H9 (cell line): ENCODE data around the gene ENTPD6. TPM values are rescaled to one million over a fixed set of nuclear protein-coding genes. Genes with fewer than 3 reads are reported as not detected.

Source experiments
- DNase-seq: peaks from one replicate; pipeline ENCODE4 v3.0.0-alpha.2; 2017
- H2AFZ ChIP-seq: one replicate; pipeline ENCODE4 v1.6.1; 2013; ENCODE audit warnings: mild to moderate bottlenecking, low read length, control low read depth, moderate library complexity
- H2AK5ac ChIP-seq: 2 replicates; pipeline ENCODE4 v1.6.1; 2013; ENCODE audit warnings: low read length, control low read depth, mixed read lengths; ENCODE audit not compliant: insufficient read length
- H2BK120ac ChIP-seq: one replicate; pipeline ENCODE4 v1.6.1; 2013; ENCODE audit warnings: low read depth, mild to moderate bottlenecking, low read length, control low read depth, inconsistent platforms; ENCODE audit not compliant: poor library complexity, severe bottlenecking
- H2BK12ac ChIP-seq: 2 replicates; pipeline ENCODE4 v1.6.1; 2013; ENCODE audit warnings: low read length, control low read depth, mixed read lengths, low read depth; ENCODE audit not compliant: insufficient read length
- H2BK15ac ChIP-seq: 2 replicates; pipeline ENCODE4 v1.6.1; 2013; ENCODE audit warnings: low read depth, low read length, control low read depth
- H2BK20ac ChIP-seq: one replicate; pipeline ENCODE4 v1.6.1; 2013; ENCODE audit warnings: low read depth, mild to moderate bottlenecking, low read length, control low read depth, inconsistent platforms; ENCODE audit not compliant: poor library complexity, severe bottlenecking
- H2BK5ac ChIP-seq: 2 replicates; pipeline ENCODE4 v1.6.1; 2013; ENCODE audit warnings: low read length, control low read depth, mixed read lengths; ENCODE audit not compliant: insufficient read length
- H3K14ac ChIP-seq: 2 replicates; pipeline ENCODE4 v1.6.1; 2013; ENCODE audit warnings: low read length, control low read depth; ENCODE audit not compliant: insufficient read depth
- H3K18ac ChIP-seq: 2 replicates; pipeline ENCODE4 v1.6.1; 2013; ENCODE audit warnings: low read depth, mild to moderate bottlenecking, mixed read lengths, low read length, control low read depth; ENCODE audit not compliant: insufficient read length
- H3K23ac ChIP-seq: 2 replicates; pipeline ENCODE4 v1.6.1; 2013; ENCODE audit warnings: low read length, control low read depth, mixed read lengths, low read depth; ENCODE audit not compliant: insufficient read length
- H3K23me2 ChIP-seq: 2 replicates; pipeline ENCODE4 v1.6.1; 2013; ENCODE audit warnings: low read depth, mild to moderate bottlenecking, mixed read lengths, low read length, control low read depth; ENCODE audit not compliant: insufficient read length, poor library complexity, severe bottlenecking
- H3K27ac ChIP-seq: 2 replicates; pipeline ENCODE4 v1.5.1; 2013; ENCODE audit warnings: low read length, control low read depth, mixed read lengths, low read depth; ENCODE audit not compliant: insufficient read length
- H3K27me3 ChIP-seq: 2 replicates; pipeline ENCODE4 v1.6.1; 2013; ENCODE audit warnings: low read length, control low read depth, inconsistent platforms; ENCODE audit not compliant: insufficient read depth
- H3K4ac ChIP-seq: 2 replicates; pipeline ENCODE4 v1.6.1; 2013; ENCODE audit warnings: low read depth, mild to moderate bottlenecking, control low read depth, inconsistent platforms, low read length, moderate library complexity
- H3K4me1 ChIP-seq: 2 replicates; pipeline ENCODE4 v1.6.1; 2013; ENCODE audit warnings: low read length, control low read depth, inconsistent platforms; ENCODE audit not compliant: insufficient read depth
- H3K4me2 ChIP-seq: 2 replicates; pipeline ENCODE4 v1.6.1; 2013; ENCODE audit warnings: low read length, control low read depth, mixed read lengths; ENCODE audit not compliant: insufficient read length, insufficient read depth
- H3K56ac ChIP-seq: 2 replicates; pipeline ENCODE4 v1.6.1; 2013; ENCODE audit warnings: low read depth, mild to moderate bottlenecking, mixed read lengths, low read length, control low read depth; ENCODE audit not compliant: insufficient read length
- H3K79me1 ChIP-seq: 2 replicates; pipeline ENCODE4 v1.6.1; 2013; ENCODE audit warnings: low read depth, mild to moderate bottlenecking, moderate library complexity, low read length, control low read depth, inconsistent platforms; ENCODE audit not compliant: insufficient read depth, poor library complexity, severe bottlenecking
- H3K79me2 ChIP-seq: 2 replicates; pipeline ENCODE4 v1.6.1; 2013; ENCODE audit warnings: low read length, control low read depth, inconsistent platforms; ENCODE audit not compliant: insufficient read depth
- H3K9ac ChIP-seq: 2 replicates; pipeline ENCODE4 v1.6.1; 2013; ENCODE audit warnings: low read length, control low read depth, mixed read lengths; ENCODE audit not compliant: insufficient read length; ENCODE audit errors: extremely low read depth
- H3K9me3 ChIP-seq: one replicate; pipeline ENCODE4 v1.6.1; 2013; ENCODE audit warnings: low read depth, low read length, inconsistent platforms; ENCODE audit not compliant: control insufficient read depth
- H3T11ph ChIP-seq: one replicate; pipeline ENCODE4 v1.6.1; 2013; ENCODE audit warnings: mild to moderate bottlenecking, low read length, control low read depth, inconsistent platforms
- H4K20me1 ChIP-seq: one replicate; pipeline ENCODE4 v1.6.1; 2013; ENCODE audit not compliant: control insufficient read depth, insufficient read length, insufficient read depth
- H4K5ac ChIP-seq: 2 replicates; pipeline ENCODE4 v1.6.1; 2013; ENCODE audit warnings: low read depth, mild to moderate bottlenecking, mixed read lengths, low read length, control low read depth; ENCODE audit not compliant: insufficient read length
- H4K8ac ChIP-seq: replicated peaks from 2 replicates; pipeline ENCODE4 v1.6.1; 2013; ENCODE audit warnings: low read length, control low read depth, mixed read lengths, low read depth; ENCODE audit not compliant: insufficient read length
- H4K91ac ChIP-seq: 2 replicates; pipeline ENCODE4 v1.6.1; 2013; ENCODE audit warnings: low read depth, mild to moderate bottlenecking, moderate library complexity, mixed read lengths, low read length, control low read depth; ENCODE audit not compliant: insufficient read length
- H3K27ac Mint-ChIP-seq, 3 experiments: 2 replicates in 2 of 3; 3 replicates in 1 of 3; pipeline ENCODE4 v1.8.0; 2020 to 2021; ENCODE audit warnings: mixed read lengths in 3 of 3, mild to moderate bottlenecking in 1 of 3, moderate library complexity in 1 of 3
- H3K27me3 Mint-ChIP-seq: 2 replicates; pipeline ENCODE4 v1.8.0; 2021; ENCODE audit warnings: low read depth, mild to moderate bottlenecking, moderate library complexity, mixed read lengths
- H3K36me3 Mint-ChIP-seq, 3 experiments: 2 replicates in 2 of 3; 3 replicates in 1 of 3; pipeline ENCODE4 v1.8.0; 2020 to 2021; ENCODE audit warnings: low read depth in 3 of 3, mixed read lengths in 3 of 3; ENCODE audit not compliant: insufficient read depth in 1 of 3
- H3K4me1 Mint-ChIP-seq, 2 experiments: 2 replicates each; pipeline ENCODE4 v1.8.0; 2020; ENCODE audit warnings: mixed read lengths in 2 of 2
- H3K4me3 Mint-ChIP-seq, 2 experiments: 2 replicates in 1 of 2; 3 replicates in 1 of 2; pipeline ENCODE4 v1.8.0; 2020 to 2021; ENCODE audit warnings: mild to moderate bottlenecking in 2 of 2, mixed read lengths in 2 of 2, moderate library complexity in 1 of 2
- H3K9me3 Mint-ChIP-seq, 2 experiments: 2 replicates in 1 of 2; 3 replicates in 1 of 2; pipeline ENCODE4 v1.8.0; 2020; ENCODE audit warnings: mild to moderate bottlenecking in 2 of 2, mixed read lengths in 2 of 2, moderate library complexity in 1 of 2
- WGBS: extraction: QIAGEN DNeasy Blood & Tissue Kit; methylation state at CpG from one replicate; pipeline ENCODE4 v1.1.7; 2013; ENCODE audit warnings: missing lambda C conversion rate, low lambda C conversion rate, mixed read lengths; ENCODE audit not compliant: insufficient read length; ENCODE audit errors: extremely low coverage; 5-methylcytosine and 5-hydroxymethylcytosine counted together
- total RNA-seq: library from RNA; stranded (reverse); gene quantifications from 2 replicates; pipeline ENCODE4 v1.2.1, GENCODE V29; 2021
- TF ChIP-seq, protein P1 (sequence below): fragments of 200-600 bp; sonication (generic); conservative IDR thresholded peaks from 3 replicates; pipeline ENCODE4 v1.8.0; 2021; ENCODE audit warnings: antibody characterized with exemption, mild to moderate bottlenecking

ENTPD6 gene
- total RNA-seq, 1 experiment from 2014 or later, result 57.4 TPM

DNA sequence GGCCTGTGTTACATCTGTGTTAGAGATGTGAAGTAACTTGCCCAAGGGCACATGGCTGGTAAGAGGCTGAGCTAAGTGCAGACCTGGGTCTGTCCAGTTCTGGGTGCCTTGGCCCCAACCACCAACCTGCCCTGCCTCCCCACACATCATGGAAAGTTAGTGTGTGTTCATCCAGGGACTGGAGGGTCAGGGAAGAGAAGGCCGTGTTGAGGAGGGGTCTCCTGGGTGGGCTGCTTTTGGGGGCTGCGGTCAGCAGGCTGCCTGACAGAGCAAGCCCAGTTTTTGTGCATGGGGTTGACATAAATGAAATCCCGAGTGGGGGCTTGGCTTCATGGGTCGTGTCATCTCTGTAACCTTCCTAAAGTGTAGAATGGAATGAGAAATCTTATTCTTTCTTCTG lies 63.3 kb downstream of the ENTPD6 start:
- no peaks in the 10 kb centered on the region for H3K27me3 Mint-ChIP-seq
- H3K27ac Mint-ChIP-seq, result no peak overlapping the region
- Histone ChIP-seq H2BK120ac (no peak overlapping the region), H3K27ac (no peak overlapping the region), H2BK5ac (no peak overlapping the region), H3K27me3 (no peaks in the 10 kb centered on the region), H3T11ph (no peak overlapping the region), H3K79me1 (no peaks in the 10 kb centered on the region), H3K56ac (no peak overlapping the region), H4K5ac (no peak overlapping the region), H3K23me2 (no peaks in the 10 kb centered on the region), H3K9me3 (no peaks in the 10 kb centered on the region), H3K14ac (no peak overlapping the region), H4K91ac (no peak overlapping the region), H3K18ac (no peak overlapping the region), H4K8ac (no peak overlapping the region), H3K4me2 (no peak overlapping the region), H4K20me1 (no peaks in the 10 kb centered on the region), H2AK5ac (no peak overlapping the region), H2AFZ (no peak overlapping the region), H3K9ac (no peak overlapping the region), H2BK15ac (no peak overlapping the region), H3K4ac (no peak overlapping the region), H3K79me2 (peaks cover 3% of the 10 kb centered on the region; the same call in 1 of the 2 replicates), H3K4me1 (no peaks in the 10 kb centered on the region), H2BK12ac (no peak overlapping the region), H2BK20ac (no peak overlapping the region), H3K23ac (no peak overlapping the region)
- H3K9me3 Mint-ChIP-seq, result peaks cover 17 to 19% of the 10 kb centered on the region in 2 experiments; a peak in 4 of 5 replicates
- DNase-seq, result no peak
- H3K4me1 Mint-ChIP-seq, result peaks cover 0 to 10% of the 10 kb centered on the region in 2 experiments; a peak in 1 of 4 replicates
- no peak overlapping the region for H3K4me3 Mint-ChIP-seq
- WGBS, result no CpG with 5 or more reads among the region's 4 CpGs
- peaks cover 44 to 51% (median 47%) of the 10 kb centered on the region in 3 experiments for H3K36me3 Mint-ChIP-seq
- TF ChIP-seq, protein P1, sequence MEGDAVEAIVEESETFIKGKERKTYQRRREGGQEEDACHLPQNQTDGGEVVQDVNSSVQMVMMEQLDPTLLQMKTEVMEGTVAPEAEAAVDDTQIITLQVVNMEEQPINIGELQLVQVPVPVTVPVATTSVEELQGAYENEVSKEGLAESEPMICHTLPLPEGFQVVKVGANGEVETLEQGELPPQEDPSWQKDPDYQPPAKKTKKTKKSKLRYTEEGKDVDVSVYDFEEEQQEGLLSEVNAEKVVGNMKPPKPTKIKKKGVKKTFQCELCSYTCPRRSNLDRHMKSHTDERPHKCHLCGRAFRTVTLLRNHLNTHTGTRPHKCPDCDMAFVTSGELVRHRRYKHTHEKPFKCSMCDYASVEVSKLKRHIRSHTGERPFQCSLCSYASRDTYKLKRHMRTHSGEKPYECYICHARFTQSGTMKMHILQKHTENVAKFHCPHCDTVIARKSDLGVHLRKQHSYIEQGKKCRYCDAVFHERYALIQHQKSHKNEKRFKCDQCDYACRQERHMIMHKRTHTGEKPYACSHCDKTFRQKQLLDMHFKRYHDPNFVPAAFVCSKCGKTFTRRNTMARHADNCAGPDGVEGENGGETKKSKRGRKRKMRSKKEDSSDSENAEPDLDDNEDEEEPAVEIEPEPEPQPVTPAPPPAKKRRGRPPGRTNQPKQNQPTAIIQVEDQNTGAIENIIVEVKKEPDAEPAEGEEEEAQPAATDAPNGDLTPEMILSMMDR, result no peak
